ENCODE results near the gene ALKBH5.

ALKBH5 gene

GRCh38 chr17:18161207-18162145 is 22.2 kb upstream of the ALKBH5 start:
- peak; percentile 86 for DNase-seq (ENCODE audit: low spot score)
- in situ Hi-C loops (cut with MboI; ENCODE audit: low sequenced_read_pairs, unreplicated experiment), result no loop called here
- no peak for TF ChIP-seq CTCF (IDR thresholded peaks at IDR 0.05; ENCODE audit: borderline replicate concordance, control extremely low read depth, extremely low read depth, insufficient read depth, missing control alignments)

- no peak for TF ChIP-seq CTCF (IDR thresholded peaks at IDR 0.05; ENCODE audit: borderline replicate concordance, control extremely low read depth, extremely low read depth, insufficient read depth, missing control alignments)
- in situ Hi-C loops (cut with MboI; ENCODE audit: low sequenced_read_pairs, unreplicated experiment), result no loop called here
- no peak for DNase-seq (ENCODE audit: low spot score)
Measured at GRCh38 chr17:18163547-18163946, 20.1 kb upstream of the ALKBH5 start.

GRCh38 chr17:18166894-18167293 is 16.7 kb upstream of the ALKBH5 start:
- in situ Hi-C loops (cut with MboI; ENCODE audit: low sequenced_read_pairs, unreplicated experiment), result no loop called here
- DNase-seq (ENCODE audit: low spot score), result no peak
- no peak for TF ChIP-seq CTCF (IDR thresholded peaks at IDR 0.05; ENCODE audit: borderline replicate concordance, control extremely low read depth, extremely low read depth, insufficient read depth, missing control alignments)

GRCh38 chr17:18167421-18167820 is 16.2 kb upstream of the ALKBH5 start:
- DNase-seq (ENCODE audit: low spot score), result no peak
- TF ChIP-seq CTCF (IDR thresholded peaks at IDR 0.05; ENCODE audit: borderline replicate concordance, control extremely low read depth, extremely low read depth, insufficient read depth, missing control alignments), result no peak
- in situ Hi-C loops (cut with MboI; ENCODE audit: low sequenced_read_pairs, unreplicated experiment), result no loop called here

- in situ Hi-C loops (cut with MboI; ENCODE audit: low sequenced_read_pairs, unreplicated experiment), result no loop called here
- TF ChIP-seq CTCF (IDR thresholded peaks at IDR 0.05; ENCODE audit: borderline replicate concordance, control extremely low read depth, extremely low read depth, insufficient read depth, missing control alignments), result no peak
- DNase-seq (ENCODE audit: low spot score), result no peak
Measured at GRCh38 chr17:18172531-18173278, 10.9 kb upstream of the ALKBH5 start.

- TF ChIP-seq CTCF (IDR thresholded peaks at IDR 0.05; ENCODE audit: borderline replicate concordance, control extremely low read depth, extremely low read depth, insufficient read depth, missing control alignments), result no peak
- in situ Hi-C loops (cut with MboI; ENCODE audit: low sequenced_read_pairs, unreplicated experiment), result no loop called here
- no peak for DNase-seq (ENCODE audit: low spot score)
Measured at GRCh38 chr17:18173740-18174139, 9.9 kb upstream of the ALKBH5 start.

Measured in GM13976 (cell line).